GM12873 (cell line): ENCODE measurements around the gene FAM221B.

Source experiments
- CTCF ChIP-seq: IDR thresholded peaks from 2 replicates; pipeline ENCODE4 v1.5.1; 2012; ENCODE audit warnings: low read depth, mild to moderate bottlenecking, moderate library complexity, low read length, control low read depth; ENCODE audit not compliant: insufficient read depth; ENCODE audit errors: missing control alignments

The FAM221B gene

GRCh38 chr9:35828716-35829083, at the start of gene FAM221B:
TSS of gene FAM221B (minus strand) at chr9:35828732. CDS start at chr9:35826161, 2,571 bp downstream.
- TF ChIP-seq CTCF, result no peak

GRCh38 chr9:35872505-35872904, 44.0 kb upstream of the FAM221B start:
- TF ChIP-seq CTCF, result no peak

- TF ChIP-seq CTCF, result no peak
Measured at GRCh38 chr9:35871545-35871944, 43.0 kb upstream of the FAM221B start.

- no peak for TF ChIP-seq CTCF
Measured at GRCh38 chr9:35870351-35870923, 41.9 kb upstream of the FAM221B start, which contains the start of gene OR13J1. TSS of gene OR13J1 (minus strand) at chr9:35870401. CDS start at chr9:35870401, 0 bp downstream.

GRCh38 chr9:35869621-35870216, 41.2 kb upstream of the FAM221B start:
- no peak for TF ChIP-seq CTCF

- TF ChIP-seq CTCF, result no peak
Measured at GRCh38 chr9:35868933-35869332, 40.4 kb upstream of the FAM221B start.

- no peak for TF ChIP-seq CTCF
Measured at GRCh38 chr9:35867538-35867937, 39.0 kb upstream of the FAM221B start.
